B cell (primary cell): ENCODE results near the gene EPN1. TPM values are rescaled to one million over a fixed set of nuclear protein-coding genes. Genes with fewer than 3 reads are reported as not detected.
A peak's percentile ranks its signal among the peaks of the same experiment; 100 is the strongest.

ENCODE experiments used
- ATAC-seq: fragments of 200-7000 bp; cut with Tn5 transposase; one replicate; pipeline ENCODE4 v1.10.0; 2021; ENCODE audit warnings: low read depth, mild to moderate bottlenecking, moderate number of reproducible peaks, moderate library complexity
- CTCF ChIA-PET: fragments of 350-600 bp; sonication (Branson Sonifier 250); formaldehyde crosslinking; loops from one replicate; lab custom pipeline; 2021; ENCODE audit warnings: antibody characterized with exemption, inconsistent platforms; lab: Charles Lee
- POLR2A ChIA-PET: fragments of 350-600 bp; sonication (Branson Sonifier 250); formaldehyde crosslinking; loops from one replicate; lab custom pipeline; 2021; ENCODE audit warnings: antibody characterized with exemption; lab: Charles Lee
- DNase-seq: peaks from one replicate; pipeline ENCODE4 v3.0.0; 2013
- H2AFZ ChIP-seq: 2 replicates; pipeline ENCODE4 v1.6.1; 2012; ENCODE audit warnings: mild to moderate bottlenecking, low read depth, low read length; ENCODE audit not compliant: insufficient read depth, poor library complexity, severe bottlenecking
- H3K27ac ChIP-seq, 2 donors: 1 replicate in 1 of 2; 2 replicates in 1 of 2; pipeline ENCODE4 v1.5.1; 2012 to 2013; ENCODE audit warnings: low read length in 2 of 2, mild to moderate bottlenecking in 2 of 2, moderate library complexity in 1 of 2
- H3K27me3 ChIP-seq, 4 experiments: fragments of 200-600 bp in 1 of 4; sonication (generic) in 1 of 4; replicated peaks in 1 of 4; 1 replicate in 2 of 4; 2 replicates in 2 of 4; pipeline versions ENCODE4 v1.6.1 to v1.7.0; 2013 to 2016; ENCODE audit warnings: low read length in 3 of 4, mild to moderate bottlenecking in 2 of 4, mixed read lengths in 1 of 4, moderate library complexity in 1 of 4; ENCODE audit not compliant: insufficient read depth in 4 of 4, control insufficient read depth in 3 of 4; ENCODE audit errors: control extremely low read depth in 1 of 4
- H3K36me3 ChIP-seq, 2 experiments: replicated peaks in 1 of 2; 1 replicate in 1 of 2; 2 replicates in 1 of 2; pipeline versions ENCODE4 v1.6.1 to v1.7.1; 2013; ENCODE audit warnings: low read length in 1 of 2; ENCODE audit not compliant: insufficient read depth in 2 of 2, control insufficient read depth in 1 of 2; ENCODE audit errors: control extremely low read depth in 1 of 2, extremely low read depth in 1 of 2
- H3K4me1 ChIP-seq, 2 donors: fragments of 200-600 bp in 1 of 2; sonication (generic) in 1 of 2; 1 replicate in 1 of 2; 2 replicates in 1 of 2; pipeline versions ENCODE4 v1.5.1 to v1.6.1; 2013 to 2017; ENCODE audit warnings: low read length in 2 of 2; ENCODE audit not compliant: control insufficient read depth in 2 of 2, insufficient read depth in 2 of 2
- H3K4me2 ChIP-seq: replicated peaks from 2 replicates; pipeline ENCODE3; 2012; ENCODE audit warnings: mild to moderate bottlenecking, low read depth, low read length; ENCODE audit not compliant: poor library complexity, severe bottlenecking
- H3K4me3 ChIP-seq, 5 experiments: fragments of 200-600 bp in 1 of 5; sonication (generic) in 1 of 5; 1 replicate in 3 of 5; 2 replicates in 2 of 5; pipeline versions ENCODE4 v1.5.1 to v1.7.0; 2011 to 2016; ENCODE audit warnings: low read length in 4 of 5, mild to moderate bottlenecking in 4 of 5, low read depth in 2 of 5, control low read depth in 1 of 5, moderate library complexity in 1 of 5; ENCODE audit not compliant: insufficient read depth in 1 of 5; ENCODE audit errors: control extremely low read depth in 1 of 5, extremely low read depth in 1 of 5
- H3K79me2 ChIP-seq: fragments of 200-600 bp; sonication (generic); one replicate; pipeline ENCODE4 v1.6.0; 2016; ENCODE audit warnings: low read length; ENCODE audit not compliant: control insufficient read depth, insufficient read depth
- H3K9ac ChIP-seq: fragments of 200-600 bp; sonication (generic); 2 replicates; pipeline ENCODE4 v1.6.1; 2017; ENCODE audit warnings: mild to moderate bottlenecking, low read length, moderate library complexity
- H3K9me3 ChIP-seq, 3 donors: one replicate each; pipeline versions ENCODE4 v1.6.1 to v1.7.1; 2013; ENCODE audit warnings: low read length in 2 of 3; ENCODE audit not compliant: control insufficient read depth in 2 of 3, insufficient read depth in 1 of 3; ENCODE audit errors: control extremely low read depth in 1 of 3
- H4K20me1 ChIP-seq: 2 replicates; pipeline ENCODE4 v1.6.0; 2012; ENCODE audit warnings: mild to moderate bottlenecking, low read length; ENCODE audit not compliant: insufficient read depth, control insufficient read depth, poor library complexity, severe bottlenecking
- H3K27ac Mint-ChIP-seq: one replicate; pipeline ENCODE4 v1.8.0; 2021; ENCODE audit warnings: mixed read lengths
- H3K27me3 Mint-ChIP-seq: one replicate; pipeline ENCODE4 v1.8.0; 2021; ENCODE audit warnings: mixed read lengths
- H3K4me1 Mint-ChIP-seq: one replicate; pipeline ENCODE4 v1.8.0; 2021; ENCODE audit warnings: mixed read lengths
- H3K4me3 Mint-ChIP-seq: one replicate; pipeline ENCODE4 v1.8.0; 2021; ENCODE audit warnings: mixed read lengths
- H3K9me3 Mint-ChIP-seq: one replicate; pipeline ENCODE4 v1.8.0; 2022; ENCODE audit warnings: mixed read lengths; ENCODE audit not compliant: insufficient read depth
- CTCF ChIP-seq: fragments of 200-600 bp; IDR thresholded peaks from one replicate; pipeline ENCODE4 v1.8.0; 2022; ENCODE audit warnings: antibody characterized with exemption, mild to moderate bottlenecking
- EZH2 ChIP-seq: IDR thresholded peaks from 2 replicates; pipeline ENCODE4 v1.6.1; 2012; ENCODE audit warnings: borderline replicate concordance, low read depth, mild to moderate bottlenecking, moderate library complexity, low read length; ENCODE audit not compliant: insufficient read depth, poor library complexity, severe bottlenecking
- WGBS: methylation state at CpG from one replicate; pipeline ENCODE4 v1.1.5; 2013; ENCODE audit warnings: missing lambda C conversion rate; ENCODE audit not compliant: insufficient coverage; 5-methylcytosine and 5-hydroxymethylcytosine counted together
- intact Hi-C: fragments of 100-400 bp; cut with micrococcal nuclease; formaldehyde crosslinking; loops from one replicate; pipeline ENCODE4 v1.10.0; 2022
- polyA plus RNA-seq: library from polyadenylated mRNA; depleted of rRNA; stranded (reverse); fragments of >200 nt; gene quantifications from 2 replicates; pipeline ENCODE4 v1.2.3, GENCODE V29; 2012
- total RNA-seq, 2 donors: library from RNA; stranded (reverse); fragments of 120-200 nt in 1 of 2; gene quantifications; 1 replicate in 1 of 2; 2 replicates in 1 of 2; pipeline versions ENCODE4 v1.2.3 to v1.2.4, GENCODE V29; 2013 to 2022

The EPN1 gene
- total and polyA plus RNA-seq, 2 donors (not counting 1 experiment from before 2014, with no cell fraction given) = 54.4 to 63.9 TPM

GRCh38 chr19:55640043-55640576 is 34.9 kb upstream of the EPN1 start:
- peaks cover 74% of the 10 kb centered on the region for H3K4me1 Mint-ChIP-seq
- peak overlapping the region; percentile 96 for H3K4me2 ChIP-seq
- H4K20me1 ChIP-seq = peaks cover 17% of the 10 kb centered on the region
- peaks cover 36% of the 10 kb centered on the region for H3K79me2 ChIP-seq
- peak overlapping the region; percentile 91 for H3K27ac Mint-ChIP-seq
- ATAC-seq (peak; percentile 17), DNase-seq (peak; percentile 91)
- 31% methylated on average over 38 of the region's 38 CpGs for WGBS
- H3K36me3 ChIP-seq = peaks cover 2 to 8% of the 10 kb centered on the region in 2 experiments
- no peaks in the 10 kb centered on the region for H3K27me3 ChIP-seq
- peak overlapping the region in 4 of 5 experiments; percentile 28 to 85 (median 80) for H3K4me3 ChIP-seq
- H3K9ac ChIP-seq = peak overlapping the region; percentile 77
- ChIA-PET CTCF (interaction anchor here (1.0 to 9.4 kb wide), 7 partner anchors 7 to 52 kb away, joined by 3 to 131 read pairs (median 4); partner anchors contain the start of gene CCDC106), POLR2A (interaction anchor here (0.8 to 1.5 kb wide), 4 partner anchors 9 to 40 kb away, joined by 3 to 9 read pairs (median 4); partner anchors contain the start of gene U2AF2)
- no peaks in the 10 kb centered on the region for H3K9me3 Mint-ChIP-seq
- H3K4me3 Mint-ChIP-seq = peak overlapping the region; percentile 84
- H3K9me3 ChIP-seq = peaks cover 0 to 11% (median 0%) of the 10 kb centered on the region in 3 donors
- no peaks in the 10 kb centered on the region for H3K27me3 Mint-ChIP-seq
- TF ChIP-seq CTCF (peak; percentile 38), EZH2 (no peak)
- peaks cover 36 to 75% of the 10 kb centered on the region in 2 donors for H3K4me1 ChIP-seq
- peak overlapping the region; percentile 53 for H2AFZ ChIP-seq
- H3K27ac ChIP-seq = peak overlapping the region; percentile 72 to 79
- intact Hi-C loops = loop anchor here (5.0 kb wide), 3 partner anchors 33 to 233 kb away; partner anchors contain the start of genes EPN1, UBE2S and ZNF865
